H54 (cell line): ENCODE measurements around the gene PEAK1.

Experiments used
- DNase-seq: peaks from one replicate; pipeline ENCODE4 v3.0.0; 2011; ENCODE audit warnings: low spot score, mixed read lengths; ENCODE audit not compliant: insufficient read length
- FAIRE-seq: peaks from 3 replicates; lab custom pipeline; 2011; peaks lifted over from hg19 to GRCh38; lab: Jason Lieb, UNC
- POLR2A ChIP-seq: IDR thresholded peaks from 2 replicates; pipeline ENCODE4 v1.6.1; 2011; ENCODE audit warnings: low read depth, mild to moderate bottlenecking, low read length

PEAK1 gene

DNA sequence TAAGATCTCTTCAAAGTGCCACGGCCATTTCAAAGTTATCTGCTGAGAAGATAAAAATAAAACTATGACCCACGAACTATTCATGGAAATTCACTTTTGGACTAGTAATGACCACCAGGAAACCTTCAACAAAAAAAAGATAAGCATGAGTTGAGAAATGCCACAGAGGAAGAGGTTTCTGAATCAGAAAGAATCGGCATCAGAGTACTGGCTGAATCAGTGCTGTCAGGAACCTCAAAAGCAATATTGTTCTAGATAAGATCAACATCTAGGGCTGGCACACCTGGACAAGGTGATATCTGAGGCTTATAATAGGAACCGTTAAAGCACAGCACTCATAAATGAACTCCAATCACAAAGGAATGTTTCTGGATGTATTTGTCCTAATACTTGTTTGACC is 72.7 kb downstream of the PEAK1 start:
- no peak for DNase-seq
- no peak for TF ChIP-seq POLR2A
- FAIRE-seq: no peak

DNA sequence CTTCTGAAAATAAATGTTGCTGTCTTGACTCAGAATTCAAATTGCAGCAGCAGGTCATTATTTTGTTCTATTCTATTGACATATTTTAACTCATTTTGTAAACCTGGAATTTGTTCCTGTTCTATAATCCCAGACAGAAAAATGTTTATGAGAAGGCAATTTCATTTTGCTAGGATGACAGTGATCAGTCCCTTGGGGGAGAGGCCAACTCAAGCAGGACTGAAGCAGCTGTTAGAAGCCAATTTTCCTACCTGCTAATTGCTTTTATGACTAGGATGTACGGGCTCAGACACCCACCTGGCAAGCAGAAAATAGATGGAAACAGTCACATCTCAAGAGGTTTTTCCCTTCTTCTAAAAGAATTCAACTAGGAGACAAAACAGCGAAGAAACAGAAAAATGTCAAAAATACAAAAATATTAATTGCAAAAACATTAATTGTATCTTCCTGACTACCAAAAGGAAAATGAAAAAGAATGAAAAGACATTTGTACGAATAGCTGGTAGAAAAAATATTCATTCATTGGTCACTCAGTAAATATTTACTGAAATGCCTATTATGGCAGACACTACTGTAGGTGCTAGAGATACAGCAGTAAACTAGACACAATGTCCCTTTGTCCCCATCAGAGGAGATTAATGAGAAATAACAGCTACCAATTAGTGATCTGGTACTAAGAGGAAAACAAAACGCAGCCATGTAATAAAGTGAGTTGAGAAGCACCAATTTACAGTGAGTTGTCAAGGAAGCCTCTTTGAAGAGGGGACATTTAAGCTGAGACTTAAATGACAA is 73.5 kb downstream of the PEAK1 start:
- TF ChIP-seq POLR2A: no peak
- DNase-seq: no peak
- no peak for FAIRE-seq

DNA sequence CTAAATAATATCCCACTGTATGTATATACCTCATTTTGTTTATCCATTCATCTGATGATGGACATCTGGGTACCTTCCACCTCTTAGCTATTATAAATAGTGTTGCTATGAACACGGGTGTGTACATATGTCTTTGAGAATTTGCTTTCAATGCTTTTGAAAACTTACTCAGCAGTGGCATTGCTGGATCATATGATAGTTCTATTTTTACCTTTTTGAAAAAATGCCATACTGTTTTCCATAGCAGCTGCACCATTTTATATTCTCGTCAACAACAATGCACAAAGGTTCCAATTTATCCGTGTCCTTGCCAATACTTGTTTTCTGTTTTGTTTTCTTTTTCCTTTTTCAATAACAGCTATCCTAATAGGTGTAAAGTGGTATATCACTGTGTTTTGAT is 77.1 kb downstream of the PEAK1 start:
- no peak for TF ChIP-seq POLR2A
- DNase-seq: no peak
- FAIRE-seq: no peak

DNA sequence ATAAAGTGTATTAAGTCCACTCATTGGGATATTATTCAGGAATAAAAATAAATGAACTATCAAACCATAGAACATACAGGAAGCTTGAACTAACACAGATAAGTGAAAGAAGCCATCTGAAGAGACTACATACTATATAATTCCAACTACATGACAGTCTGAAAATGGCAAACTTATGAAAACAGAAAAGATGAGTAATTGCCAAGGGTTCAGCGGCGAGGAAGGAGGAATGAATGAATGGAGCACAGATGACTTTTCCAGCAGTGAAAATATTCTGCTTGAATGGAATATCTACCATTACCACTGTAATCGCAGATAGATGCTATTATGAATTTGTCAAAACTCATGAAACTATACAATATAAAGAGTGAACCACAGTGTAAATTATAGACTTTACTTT is 79.7 kb downstream of the PEAK1 start:
- DNase-seq (no peak), FAIRE-seq (no peak)
- TF ChIP-seq POLR2A: no peak

DNA sequence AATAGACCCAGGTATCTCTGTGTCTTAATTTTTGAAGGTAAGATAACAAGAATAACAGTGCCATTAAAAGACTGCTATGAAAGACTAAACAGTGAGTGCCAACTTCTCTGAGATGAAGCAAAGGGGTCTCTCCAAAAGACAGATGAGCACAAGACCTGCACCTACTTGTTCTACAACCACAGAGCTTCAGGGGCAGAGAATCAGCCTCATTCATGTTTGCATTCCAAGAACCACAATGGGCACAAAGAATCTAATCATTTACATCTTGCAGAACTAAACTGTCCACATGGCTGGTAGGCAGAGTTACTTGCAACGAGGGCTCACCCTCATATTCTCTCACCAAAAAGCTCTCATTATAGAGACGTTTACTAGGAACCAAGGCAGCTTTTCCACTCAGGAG is 83.9 kb downstream of the PEAK1 start:
- no peak for TF ChIP-seq POLR2A
- no peak for FAIRE-seq
- DNase-seq: no peak

DNA sequence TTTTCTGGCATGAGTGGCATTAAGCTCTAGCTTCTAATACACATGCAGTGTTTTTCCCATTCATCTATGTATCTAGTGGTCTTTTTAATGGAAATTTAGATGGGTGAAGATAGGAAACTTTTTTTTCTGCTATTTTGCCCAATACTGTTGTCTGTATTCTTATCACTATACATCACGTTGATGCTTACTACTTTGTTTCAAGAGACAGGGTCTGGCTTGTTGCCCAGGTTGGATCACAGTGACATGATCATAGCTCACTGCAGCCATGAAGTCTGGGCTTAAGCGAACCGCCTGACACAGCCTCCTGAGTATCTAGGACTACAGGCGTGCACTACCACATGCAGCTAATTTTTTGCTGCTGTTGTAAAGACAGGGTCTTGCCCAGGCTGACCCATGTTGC is 84.6 kb downstream of the PEAK1 start:
- no peak for TF ChIP-seq POLR2A
- DNase-seq (no peak), FAIRE-seq (no peak)

DNA sequence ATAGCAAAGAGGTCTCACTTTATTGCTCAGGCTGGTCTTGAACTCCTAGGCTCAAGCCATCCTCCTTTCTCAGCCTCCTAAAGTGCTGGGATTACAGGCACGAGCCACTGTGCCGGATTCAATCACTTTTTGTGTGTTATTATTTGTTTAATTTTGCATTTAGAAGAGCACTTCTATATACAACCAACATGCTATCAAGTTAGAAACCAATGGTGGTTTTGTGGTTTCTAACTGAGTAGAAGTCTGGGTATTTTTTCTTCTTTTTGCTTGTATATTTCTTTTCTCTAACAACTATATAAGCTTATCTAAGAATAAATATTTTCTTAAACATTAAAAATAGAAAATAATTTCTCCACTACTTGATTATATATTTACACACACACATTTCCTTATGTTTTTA is 86.7 kb downstream of the PEAK1 start:
- no peak for TF ChIP-seq POLR2A
- no peak for FAIRE-seq
- no peak for DNase-seq

DNA sequence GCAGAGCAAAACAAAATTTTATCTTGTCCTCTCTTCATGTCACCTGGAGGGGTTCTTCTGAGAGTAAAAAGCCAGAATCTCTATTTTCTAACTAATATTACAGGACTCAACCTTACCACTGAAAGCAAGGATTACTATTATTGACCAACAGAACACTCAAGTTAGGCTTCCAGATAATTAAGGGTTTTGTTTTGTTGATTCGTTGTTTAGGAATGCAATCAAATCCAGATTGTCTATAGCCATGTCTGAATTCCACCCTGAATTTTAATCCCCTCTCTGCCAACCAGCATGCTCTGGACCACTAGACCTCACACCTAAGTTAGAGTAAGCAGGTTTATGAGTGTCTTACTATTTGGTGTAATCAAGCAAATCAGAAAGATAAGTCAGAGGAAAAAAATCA is 90.7 kb downstream of the PEAK1 start:
- FAIRE-seq (no peak), DNase-seq (no peak)
- TF ChIP-seq POLR2A: no peak

DNA sequence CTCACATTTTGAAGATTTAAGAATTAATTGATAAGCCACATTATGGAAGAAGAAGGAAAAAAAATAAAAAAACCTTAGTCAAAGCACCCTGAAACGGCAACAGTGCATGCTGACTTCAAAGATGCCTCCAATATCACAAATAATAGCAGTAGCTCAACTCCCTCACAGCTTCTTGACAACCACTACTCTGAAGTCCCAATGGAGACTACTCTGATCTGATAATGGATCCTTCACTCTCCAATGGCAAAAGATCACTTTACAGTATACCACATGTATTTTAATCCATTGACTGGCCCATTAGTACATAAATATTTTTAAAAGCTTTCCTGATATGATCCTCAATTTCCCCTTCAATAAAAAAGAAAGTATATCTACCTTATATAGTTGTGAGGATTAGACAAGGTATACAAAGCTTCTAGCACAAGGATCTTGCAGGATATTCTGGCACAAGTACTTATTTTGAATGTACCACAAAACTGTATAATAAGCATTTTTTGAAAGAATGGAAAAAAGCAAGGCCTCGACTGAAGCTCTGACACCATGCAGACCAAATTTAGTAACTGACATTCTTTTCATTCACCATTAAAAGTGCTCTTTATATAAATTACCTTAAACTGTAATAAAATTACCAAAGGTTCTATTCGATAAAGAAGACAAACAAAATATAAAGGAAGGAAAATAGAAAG is 91.9 kb downstream of the PEAK1 start:
- DNase-seq (no peak), FAIRE-seq (no peak)
- no peak for TF ChIP-seq POLR2A

DNA sequence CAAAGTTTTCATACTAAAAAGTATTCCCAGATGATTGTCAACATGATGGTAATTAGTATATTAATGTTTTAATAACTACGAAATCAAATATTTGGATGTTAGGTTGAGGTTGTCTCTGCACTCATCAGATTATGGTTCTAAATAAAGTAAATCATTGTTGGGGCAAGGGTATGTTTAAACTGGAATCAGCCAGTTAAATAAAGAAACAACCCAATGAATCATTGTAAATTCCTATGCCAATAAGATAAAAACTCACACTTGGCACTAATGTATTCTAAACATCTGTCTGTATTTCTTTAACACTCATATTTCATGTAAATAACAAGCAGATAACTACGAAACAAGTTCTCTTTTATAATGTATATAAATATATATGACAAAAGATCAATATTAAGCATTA is 92.7 kb downstream of the PEAK1 start:
- DNase-seq (no peak), FAIRE-seq (no peak)
- TF ChIP-seq POLR2A: no peak

DNA sequence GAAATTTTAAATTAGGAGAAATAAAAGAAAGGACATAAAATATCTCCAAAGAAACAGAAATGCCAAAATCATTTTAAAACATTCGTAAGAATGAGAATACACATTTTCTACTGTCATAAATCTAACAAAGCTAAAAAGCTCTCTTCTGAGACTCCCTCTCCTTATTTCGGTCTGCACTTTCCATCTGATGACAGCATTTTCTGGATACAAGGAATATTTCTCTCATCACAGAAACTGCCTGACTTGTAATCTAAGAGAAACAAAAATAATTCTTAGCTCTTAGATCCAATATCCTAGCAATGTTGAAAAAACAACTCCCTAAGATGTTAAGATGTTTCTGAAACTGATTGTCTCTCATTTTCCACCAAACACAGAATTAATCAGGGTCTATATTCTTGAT is 93.5 kb downstream of the PEAK1 start:
- TF ChIP-seq POLR2A: no peak
- no peak for FAIRE-seq

DNA sequence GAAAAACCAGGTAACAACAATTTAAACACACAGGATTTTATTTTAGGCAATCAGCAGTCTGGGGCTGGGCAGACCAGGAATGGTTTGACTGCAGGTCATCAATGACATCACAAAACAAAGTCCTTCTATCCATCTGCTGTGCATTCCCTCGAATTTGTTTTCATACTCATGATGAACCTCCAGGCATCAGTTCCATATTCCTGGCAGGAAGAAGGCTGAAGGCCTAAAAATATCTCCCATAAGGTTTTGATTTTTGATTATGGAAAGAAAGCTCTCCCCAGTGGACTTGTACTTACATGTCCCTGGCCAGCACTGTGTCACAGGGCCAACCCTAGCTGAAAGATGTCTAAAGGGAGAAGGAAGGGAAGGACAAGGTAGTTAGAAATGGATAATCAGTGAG is 107.4 kb downstream of the PEAK1 start:
- no peak for TF ChIP-seq POLR2A
- FAIRE-seq (no peak), DNase-seq (no peak)

More for the DNA sequence above, 93.5 kb downstream of the PEAK1 start:
- no peak for DNase-seq

DNA sequence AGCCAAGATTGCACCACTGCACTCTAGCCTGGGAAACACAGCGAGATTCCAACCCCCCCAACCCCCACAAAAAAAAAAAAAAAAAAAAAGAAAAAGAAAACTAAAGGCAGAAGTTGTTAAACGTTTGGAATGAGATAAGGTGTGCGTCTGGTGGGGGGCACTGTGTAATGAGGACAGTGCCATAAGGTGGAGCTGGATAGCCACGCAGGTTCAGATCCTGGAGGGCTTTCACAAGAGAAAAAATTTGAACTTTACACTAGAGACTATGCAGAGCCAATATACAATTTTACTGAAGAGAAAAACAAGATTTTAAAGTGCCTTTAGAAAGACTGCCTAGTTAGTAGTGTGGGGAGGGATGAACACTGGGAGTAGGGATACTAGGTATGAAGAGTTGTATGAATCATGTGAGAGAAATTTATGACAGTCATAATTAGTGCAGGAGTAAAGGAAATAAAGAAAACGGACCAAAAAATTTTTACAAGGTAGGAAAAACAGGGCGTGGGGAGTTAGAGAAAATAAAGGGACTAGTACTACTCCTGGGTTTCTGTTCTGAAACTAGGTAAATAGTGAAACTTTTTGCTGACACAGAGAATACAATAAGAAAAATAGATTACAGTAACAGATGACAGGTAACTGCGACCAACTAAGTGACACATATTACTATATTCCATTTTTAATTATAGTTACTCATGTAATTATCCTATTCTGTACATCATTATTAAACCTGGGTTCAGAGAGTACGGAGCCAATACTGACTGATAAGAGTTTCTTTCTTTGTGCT is 108.1 kb downstream of the PEAK1 start:
- no peak for DNase-seq
- TF ChIP-seq POLR2A: no peak
- FAIRE-seq: no peak

DNA sequence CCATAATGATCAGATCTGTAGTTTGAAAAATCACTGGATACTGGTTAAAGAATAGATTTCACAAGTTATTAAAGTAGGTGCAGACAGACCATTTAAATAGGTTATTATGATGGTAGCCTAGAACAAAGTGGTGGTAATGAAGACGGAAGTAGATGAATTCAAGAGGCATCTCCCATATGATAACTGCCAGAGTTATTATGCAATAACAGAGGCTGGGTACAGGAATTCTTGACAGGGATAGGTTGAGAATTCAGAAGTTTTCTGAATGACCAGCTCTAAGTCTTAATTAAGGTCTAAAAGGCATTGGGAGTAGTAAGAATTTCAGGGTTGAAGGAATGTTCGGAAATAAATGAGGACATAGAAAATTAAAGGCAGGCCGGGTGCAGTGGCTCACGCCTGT is 108.9 kb downstream of the PEAK1 start:
- TF ChIP-seq POLR2A: no peak
- DNase-seq (no peak), FAIRE-seq (no peak)
